Nucleus accumbens (tissue), 56 donors: Measurements from ENCODE around the gene VANGL2.

Experiments used
- DNase-seq, 56 donors: peaks; one replicate each; lab custom pipeline; 2025; lab: John Stamatoyannopoulos, UW

The VANGL2 gene

DNA sequence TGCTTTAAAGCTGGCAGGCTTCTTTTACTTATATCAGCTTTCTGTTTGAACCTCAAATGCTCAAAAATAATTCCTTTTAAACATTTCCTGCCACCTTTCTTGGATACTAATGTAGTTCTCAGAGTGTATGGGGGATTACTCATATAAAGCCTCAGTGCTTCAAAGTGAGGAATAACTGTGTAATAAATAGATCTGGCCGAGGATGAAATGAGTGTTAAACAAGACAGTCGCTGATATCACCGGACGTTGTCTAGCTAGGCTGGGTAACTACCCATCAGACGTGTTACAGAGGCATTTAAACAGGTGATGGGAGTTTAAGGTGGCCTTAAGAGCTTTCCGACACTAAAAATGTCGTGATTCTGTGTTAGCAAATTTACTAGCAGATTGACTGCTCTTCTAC lies 53.1 kb downstream of the VANGL2 start:
- DNase-seq: no peak

DNA sequence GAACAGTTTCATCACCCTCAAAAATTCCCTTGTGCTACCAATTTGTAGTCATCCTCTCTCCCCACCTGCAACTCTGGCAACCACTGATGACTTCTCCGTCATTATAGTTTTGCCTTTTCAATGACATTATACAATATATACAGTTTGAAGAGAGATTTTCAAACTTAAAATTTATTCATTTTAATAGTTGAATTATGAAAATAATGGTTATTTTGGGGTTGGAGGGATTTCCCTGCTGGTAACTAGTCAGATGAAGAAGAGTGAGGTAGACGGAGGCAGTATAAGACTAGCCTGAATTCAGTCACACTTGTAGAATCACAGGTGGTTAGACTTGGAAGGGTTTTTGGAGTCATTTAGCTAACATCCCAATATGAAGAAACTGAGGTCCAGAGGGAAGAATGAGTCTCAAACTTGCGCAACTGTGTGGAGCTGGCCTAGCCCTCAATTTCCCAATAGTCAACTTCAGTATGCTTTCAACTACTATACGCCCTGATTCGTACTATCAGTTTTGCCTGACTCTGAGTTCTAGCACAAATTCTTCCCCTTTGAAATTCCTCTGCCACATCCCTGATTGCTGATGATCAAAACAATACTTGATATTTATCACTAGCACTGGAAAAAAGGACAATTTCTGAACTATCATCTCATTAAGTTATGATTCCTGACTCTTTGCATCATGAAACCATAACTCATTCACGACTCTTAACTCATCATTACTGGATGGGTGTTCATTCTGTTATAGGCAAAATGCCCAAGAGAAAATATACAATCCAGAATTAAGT lies 54.2 kb downstream of the VANGL2 start:
- no peak for DNase-seq

DNA sequence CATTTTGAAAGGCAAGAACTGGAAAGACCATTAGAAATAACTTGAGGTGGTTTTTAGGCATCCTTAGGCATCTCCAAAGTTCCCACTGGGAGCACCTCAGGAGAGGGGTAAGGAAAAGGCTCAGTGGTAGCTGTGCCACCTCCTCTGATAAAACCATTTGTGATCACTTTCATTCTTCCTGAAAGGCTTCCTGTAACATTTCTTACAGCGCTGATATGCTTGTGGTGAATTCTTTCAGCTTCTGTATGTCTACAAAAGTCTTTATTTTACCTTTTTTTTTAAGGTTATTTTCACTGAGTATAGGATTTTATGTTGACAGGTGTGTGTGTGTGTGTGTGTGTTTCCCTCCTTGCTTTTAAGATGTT lies 54.8 kb downstream of the VANGL2 start:
- no peak for DNase-seq

DNA sequence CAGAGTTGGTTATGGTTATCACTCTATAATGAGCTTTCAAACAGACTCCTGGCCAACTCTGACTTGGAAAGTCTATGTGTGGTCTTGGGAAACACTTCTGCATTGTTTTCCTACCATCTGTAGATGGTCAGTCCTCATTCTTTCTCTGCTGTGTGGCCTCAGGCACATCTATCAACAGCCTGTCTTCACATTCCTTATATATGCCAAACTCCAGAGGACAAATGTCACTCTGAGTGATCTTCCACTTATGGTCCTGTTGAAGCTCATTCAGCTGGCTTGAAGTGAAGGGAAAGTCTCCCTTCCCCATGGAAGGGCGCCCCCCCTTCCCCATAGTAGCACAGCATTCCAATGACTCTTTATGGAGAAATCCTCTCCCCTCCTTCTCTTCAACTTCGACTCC lies 58.7 kb downstream of the VANGL2 start:
- no peak for DNase-seq

DNA sequence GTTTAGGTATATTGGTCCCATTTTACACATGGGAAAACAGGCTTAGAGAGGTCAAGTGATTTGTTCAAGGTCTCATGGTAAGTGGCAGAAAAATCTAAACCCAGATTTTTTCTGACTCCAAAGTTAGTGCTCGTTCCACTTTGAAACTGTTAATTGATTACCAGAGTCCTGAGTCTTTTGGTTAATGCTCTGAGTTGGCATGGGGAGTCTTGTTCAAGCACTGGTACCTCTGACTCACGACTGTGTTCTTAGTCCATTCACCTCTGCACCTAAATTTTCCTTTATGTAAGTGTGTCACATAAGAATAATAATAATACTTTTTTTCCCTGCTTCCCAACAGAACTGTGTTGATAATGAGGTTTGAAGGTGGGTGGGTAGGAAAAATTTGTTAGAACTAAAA lies 59.3 kb downstream of the VANGL2 start:
- no peak for DNase-seq

DNA sequence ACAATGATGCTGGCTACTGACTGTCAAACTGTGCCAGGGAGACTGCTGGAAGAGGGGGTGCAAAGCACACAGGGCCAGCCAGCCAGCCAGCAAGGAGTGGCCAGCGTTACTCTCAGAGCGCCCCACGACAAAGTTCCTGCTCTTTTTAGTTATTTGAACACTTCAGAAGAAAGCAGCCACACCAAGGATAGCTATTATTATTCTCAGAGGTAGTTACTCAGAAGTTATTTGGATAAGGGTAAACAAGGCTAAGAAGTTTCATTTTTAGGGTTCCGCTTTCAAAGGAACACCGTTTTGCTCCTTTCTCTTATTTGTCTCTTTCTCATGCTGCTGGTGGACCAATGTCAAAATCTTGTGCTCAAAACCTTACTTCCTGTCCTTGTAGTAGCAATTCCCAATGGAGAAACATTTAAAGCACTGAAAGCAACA lies 59.9 kb downstream of the VANGL2 start:
- DNase-seq: peak in 2 of 56 donors; percentile 2 to 3

DNA sequence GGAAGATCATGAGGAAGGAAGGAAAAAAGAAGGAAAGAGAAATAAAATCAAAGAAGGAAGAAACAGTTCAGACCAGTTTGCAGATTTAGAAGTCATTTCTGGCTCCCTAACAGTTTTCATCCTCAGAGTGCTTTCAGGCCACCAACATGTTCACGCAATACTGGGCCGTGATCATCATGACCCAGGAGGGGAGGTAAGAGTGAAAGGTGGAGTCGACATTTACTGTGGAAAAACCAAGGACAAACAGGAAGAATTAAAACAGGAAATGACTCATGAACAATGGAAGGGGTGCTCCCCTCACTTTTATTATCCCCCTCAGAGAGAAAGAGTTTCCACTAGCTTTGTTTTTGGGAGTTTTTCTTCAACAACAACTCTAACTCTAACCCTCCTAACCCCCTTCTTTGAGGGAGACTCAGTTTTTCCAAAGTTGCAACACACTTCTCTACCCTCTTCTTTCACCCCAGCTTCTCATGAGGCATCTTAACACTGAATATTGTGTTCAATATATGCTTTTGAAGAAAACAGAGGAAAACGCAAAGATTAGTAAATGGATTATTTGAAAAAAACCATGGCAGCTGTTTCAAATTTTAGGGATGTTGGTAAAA lies 60.4 kb downstream of the VANGL2 start:
- DNase-seq: no peak

DNA sequence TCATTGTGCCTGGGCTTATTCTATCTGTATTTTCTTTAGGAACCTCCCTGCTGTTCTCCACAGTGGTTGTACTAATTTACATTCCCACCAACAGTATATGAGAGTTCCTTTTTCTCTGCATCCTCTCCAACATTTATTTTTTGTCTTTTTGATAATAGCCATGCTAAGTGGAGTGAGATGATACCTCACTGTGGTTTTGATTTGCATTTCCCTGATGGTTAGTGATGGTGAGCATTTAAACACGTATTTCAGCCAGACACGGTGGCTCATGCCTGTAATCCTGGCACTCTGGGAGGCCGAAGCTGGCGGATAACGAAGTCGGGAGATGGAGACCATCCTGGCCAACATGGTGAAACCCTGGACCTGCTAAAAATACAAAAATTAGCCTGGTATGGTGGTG lies 64.8 kb downstream of the VANGL2 start:
- no peak for DNase-seq

DNA sequence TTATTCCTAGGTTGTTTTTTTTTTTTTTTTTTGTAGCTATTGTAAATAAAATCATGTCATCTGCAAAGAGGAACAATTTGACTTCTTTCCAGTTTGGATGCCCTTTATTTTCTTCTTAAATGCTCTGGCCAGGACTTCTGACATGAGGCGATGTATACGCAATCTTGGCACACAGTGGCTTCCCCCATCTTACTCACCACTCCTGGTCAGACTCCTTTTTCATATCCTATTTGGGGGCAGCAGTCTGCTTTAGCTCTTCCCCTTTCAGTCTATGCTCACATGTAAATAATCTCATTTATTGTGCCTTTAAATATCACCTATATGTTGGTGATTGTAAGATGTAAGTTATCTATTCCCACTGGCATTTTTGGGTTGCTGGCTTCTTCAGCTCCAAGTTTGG lies 66.6 kb downstream of the VANGL2 start:
- no peak for DNase-seq

DNA sequence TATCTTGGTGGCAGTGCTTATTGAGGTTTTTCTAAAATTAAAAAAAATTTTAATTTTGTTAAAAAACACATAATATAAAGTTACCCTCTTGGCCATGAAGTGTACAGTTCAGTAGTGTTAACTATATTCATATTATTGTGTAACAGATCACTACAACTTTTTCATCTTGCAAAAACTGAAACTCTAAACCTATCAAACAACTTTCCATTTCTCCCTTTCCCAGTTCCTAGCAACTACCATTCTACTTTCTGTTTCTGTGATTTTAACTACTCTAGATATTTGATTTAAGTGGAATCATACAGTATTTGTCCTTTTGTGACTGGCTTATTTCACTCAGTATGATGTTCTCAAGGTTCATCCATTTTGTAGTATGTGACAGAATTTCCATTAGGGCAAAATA lies 67.2 kb downstream of the VANGL2 start:
- no peak for DNase-seq

DNA sequence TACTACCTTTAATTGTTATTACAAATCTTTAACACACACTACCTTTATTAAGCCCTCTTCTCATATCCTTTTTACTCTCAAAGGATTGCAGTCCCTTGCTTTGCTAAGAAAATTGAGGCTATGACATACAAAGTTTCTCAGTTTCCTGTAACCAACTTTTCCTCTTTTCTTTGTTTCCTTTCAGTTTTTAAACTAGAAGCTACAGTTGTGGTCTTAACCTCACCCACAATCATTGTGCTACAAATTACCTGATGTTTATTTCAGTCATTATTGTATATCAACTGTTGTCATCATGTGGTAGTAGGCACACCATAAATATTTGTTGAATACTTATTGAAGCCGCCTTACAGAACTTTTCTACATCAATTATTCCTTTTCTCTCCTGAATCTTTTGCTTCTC lies 70.9 kb downstream of the VANGL2 start:
- DNase-seq: no peak

DNA sequence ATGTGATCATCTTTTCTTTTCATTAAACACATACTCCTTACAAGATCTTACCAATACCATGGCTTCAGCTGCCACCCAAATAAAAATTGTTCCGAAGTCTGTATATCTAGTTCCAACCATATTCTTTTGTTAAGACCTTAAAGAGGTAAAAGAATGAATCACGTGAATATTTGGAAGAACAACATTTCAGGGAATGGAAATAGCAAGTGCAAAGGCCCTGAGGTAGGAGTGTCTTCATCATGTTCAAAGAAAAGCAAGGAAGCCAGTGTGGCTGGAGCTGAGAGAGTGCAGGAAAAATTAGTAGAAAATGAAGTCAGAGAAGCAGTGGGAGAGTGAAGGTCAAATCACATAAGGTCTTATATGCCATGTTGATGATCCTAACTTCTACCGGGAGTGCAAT lies 71.7 kb downstream of the VANGL2 start:
- DNase-seq: no peak

DNA sequence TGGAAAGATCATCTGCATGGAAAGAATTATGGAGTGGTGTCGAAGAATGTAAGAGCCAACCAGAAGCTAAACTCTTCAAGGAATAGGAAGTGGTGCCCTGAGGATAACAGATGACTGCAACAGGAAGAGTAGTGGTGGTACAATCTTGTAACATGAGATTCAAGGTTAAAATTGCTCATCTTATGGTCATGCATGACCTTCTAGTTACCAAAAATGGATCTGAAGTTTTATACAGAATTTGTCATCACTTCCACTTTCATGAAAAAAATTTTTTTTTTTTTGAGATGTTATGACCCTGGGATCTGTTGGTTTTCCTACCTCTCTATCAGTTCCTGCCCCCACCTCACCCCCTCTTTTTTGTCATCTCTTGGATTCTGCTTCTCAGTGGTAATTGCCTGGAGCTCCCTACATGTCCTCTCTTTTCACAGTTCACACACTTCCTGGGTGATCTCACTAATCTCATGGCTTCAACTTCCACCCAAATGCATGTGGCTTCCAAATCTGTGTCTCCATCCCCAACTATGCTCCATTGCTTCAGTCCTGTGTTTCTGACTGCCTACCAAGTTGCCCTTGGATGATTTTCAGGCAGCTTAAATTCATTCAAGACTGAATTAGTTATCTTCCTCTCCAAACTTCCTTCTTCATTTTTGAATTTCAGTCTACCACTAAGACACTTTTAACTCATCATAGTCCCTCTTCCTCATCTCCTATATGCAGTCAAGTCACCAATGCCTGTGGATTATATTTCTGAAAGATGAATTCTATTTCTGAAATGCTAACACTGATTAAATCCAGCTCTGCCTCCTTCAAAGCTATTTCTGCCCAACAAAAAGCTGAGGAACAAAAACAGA lies 74.3 kb downstream of the VANGL2 start:
- DNase-seq: no peak
